NCI-H510A treated with DMSO at 0.1 percent for 48 hours (cell line): ENCODE measurements around the gene VASH1.

Experiments used
- DNase-seq: peaks from one replicate; lab custom pipeline; 2025; lab: John Stamatoyannopoulos, UW

The VASH1 gene

DNA sequence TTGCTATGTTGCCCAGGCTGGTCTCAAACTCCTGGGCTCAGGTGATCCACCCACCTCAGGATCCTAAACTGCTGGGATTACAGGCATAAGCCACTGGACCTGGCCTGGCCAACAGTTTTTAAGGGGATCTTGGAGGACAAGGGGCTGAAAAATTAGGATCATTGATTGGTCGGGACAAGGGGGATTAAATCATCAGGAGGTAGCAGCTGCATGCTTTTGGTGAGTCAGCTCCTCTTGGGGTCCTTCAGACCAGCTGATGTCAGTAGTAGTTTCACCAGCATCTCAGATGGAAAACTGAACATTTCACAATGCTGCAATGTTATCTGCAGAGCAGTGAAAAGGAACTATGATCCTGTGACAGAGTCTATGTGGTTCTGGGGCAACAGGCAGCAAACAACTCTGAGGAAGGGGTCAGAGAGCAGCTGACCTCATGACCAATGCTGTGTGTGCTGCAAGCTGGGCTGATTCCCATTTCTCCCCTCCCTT, 71.3 kb downstream of the VASH1 start:
- DNase-seq, result no peak
